GM10266 (cell line): ENCODE data around the gene CALCA.
"Not testable (repeated sequence)": the region's sequence is repeated elsewhere in the genome, so short reads cannot be mapped to it uniquely, and the experiment has no call there.

ENCODE experiments used
- DNase-seq: peaks from one replicate; pipeline ENCODE4 v3.0.0; 2012; ENCODE audit errors: extremely low spot score
- CTCF ChIP-seq: IDR thresholded peaks from 2 replicates; pipeline ENCODE4 v1.5.1; 2012; ENCODE audit warnings: mild to moderate bottlenecking, low read depth; ENCODE audit not compliant: control insufficient read depth, insufficient read depth; ENCODE audit errors: missing control alignments

CALCA gene, protein sequence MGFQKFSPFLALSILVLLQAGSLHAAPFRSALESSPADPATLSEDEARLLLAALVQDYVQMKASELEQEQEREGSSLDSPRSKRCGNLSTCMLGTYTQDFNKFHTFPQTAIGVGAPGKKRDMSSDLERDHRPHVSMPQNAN

GRCh38 chr11:14971865-14972580, at the start of gene CALCA:
Gene CALCA (minus strand): TSS chr11:14972351. CDS start chr11:14971192, 1,159 bp downstream.
- no peak for TF ChIP-seq CTCF
- DNase-seq, result no peak

DNA sequence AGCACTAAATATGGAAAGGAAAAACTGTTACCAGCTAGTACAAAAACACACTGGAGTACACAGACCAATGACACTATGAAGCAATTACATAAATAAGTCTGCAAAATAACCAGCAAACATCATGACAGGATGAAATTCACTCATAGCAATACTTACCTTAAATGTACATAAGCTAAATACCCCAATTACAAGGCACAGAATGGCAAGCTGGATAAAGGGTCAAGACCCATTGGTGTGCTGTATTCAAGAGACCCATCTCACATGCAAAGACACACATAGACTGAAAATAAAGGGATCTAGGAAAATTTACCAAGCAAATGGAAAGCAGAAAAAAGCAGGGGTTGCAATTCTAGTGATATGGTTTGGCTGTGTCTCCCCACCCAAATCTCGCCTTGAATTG, 44.0 kb upstream of the CALCA start:
- TF ChIP-seq CTCF, result no peak
- DNase-seq, result no peak

DNA sequence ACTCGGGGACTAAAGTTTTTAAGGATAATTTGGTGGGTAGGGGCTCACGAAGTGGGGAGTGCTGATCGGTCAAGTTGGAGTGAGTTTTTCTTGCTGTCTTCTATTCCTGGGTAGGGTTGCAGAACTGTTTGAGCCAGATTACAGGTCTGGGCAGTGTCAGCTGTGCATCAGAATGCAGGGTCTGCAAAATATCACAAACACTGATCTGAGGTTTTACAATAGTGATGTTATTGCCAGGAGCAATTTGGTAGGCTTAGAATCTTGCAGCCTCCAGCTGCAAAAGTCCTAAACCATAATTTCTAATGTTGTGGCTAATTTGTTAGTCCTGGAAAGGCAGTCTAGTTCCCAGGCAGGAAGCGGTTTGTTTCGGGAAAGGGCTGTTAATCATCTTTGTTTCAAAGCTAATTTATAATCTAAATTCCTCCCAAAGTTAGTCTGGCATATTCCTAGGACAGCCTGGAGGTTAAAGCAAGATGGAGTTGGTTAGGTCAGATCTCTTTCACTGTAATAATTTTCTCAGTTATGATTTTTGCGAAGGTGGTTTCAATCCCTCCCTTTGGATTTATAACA, 39.7 kb upstream of the CALCA start:
- DNase-seq, result no peak
- no peak for TF ChIP-seq CTCF

DNA sequence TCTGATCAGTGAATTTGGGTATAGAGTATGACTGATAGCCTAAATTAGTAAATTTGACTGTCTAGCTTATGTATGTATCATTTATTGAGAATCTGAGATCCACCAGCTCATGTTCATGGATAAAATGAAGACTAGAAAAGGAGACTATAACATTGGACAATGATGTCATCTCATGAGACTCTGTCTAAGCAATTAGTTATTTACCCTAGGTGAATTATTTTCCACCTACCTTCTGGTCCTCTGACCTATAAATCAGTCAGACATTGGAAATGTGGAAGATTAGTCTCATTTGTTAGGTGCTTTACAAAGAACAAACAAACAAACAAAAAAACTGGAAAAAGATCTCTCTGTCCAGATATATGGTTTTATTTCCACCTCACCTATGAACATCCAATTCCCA, 38.7 kb upstream of the CALCA start:
- no peak for DNase-seq
- no peak for TF ChIP-seq CTCF

- peak; percentile 12 for DNase-seq
- peak; percentile 45 for TF ChIP-seq CTCF
Observed at GRCh38 chr11:15006139-15006759, 34.1 kb upstream of the CALCA start.

- not testable (repeated sequence) for DNase-seq
Observed at GRCh38 chr11:14988133-14988532, 16.0 kb upstream of the CALCA start.

DNA sequence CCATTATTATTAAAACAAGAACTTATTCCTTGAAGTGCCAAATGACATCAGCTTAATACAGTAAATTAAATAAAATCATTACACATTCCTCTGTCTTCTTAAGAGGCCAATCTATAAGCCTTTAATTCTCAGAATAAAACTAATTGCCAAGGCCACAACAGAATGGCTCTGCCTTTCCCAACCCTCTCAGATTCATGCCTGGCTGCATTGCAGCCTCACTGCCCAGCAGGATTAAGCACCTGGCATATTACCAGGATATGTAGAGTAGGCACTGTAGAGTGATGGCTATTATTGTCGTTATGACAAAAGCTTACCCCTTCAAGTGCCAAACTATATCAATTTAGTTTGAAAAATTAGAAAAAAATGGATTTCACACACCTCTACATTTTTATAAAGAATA, 9.4 kb upstream of the CALCA start:
- no peak for TF ChIP-seq CTCF
- no peak for DNase-seq
